Keratinocyte (primary cell): ENCODE data around the gene RIT1.

Experiments used
- CTCF ChIP-seq, 3 experiments: IDR thresholded peaks in 1 of 3; conservative IDR thresholded peaks in 1 of 3; optimal IDR thresholded peaks in 1 of 3; 2 replicates in 2 of 3; 3 replicates in 1 of 3; pipeline versions ENCODE3 to v1.5.1; 2011; ENCODE audit warnings: low read length in 3 of 3, mild to moderate bottlenecking in 3 of 3, moderate library complexity in 2 of 3, control low read depth in 1 of 3, inconsistent platforms in 1 of 3; ENCODE audit not compliant: insufficient read depth in 2 of 3; ENCODE audit errors: extremely low read depth in 1 of 3
- EZH2 ChIP-seq: IDR thresholded peaks from one replicate; pipeline ENCODE4 v1.6.1; 2012; ENCODE audit warnings: inconsistent platforms, mild to moderate bottlenecking, low read length, moderate library complexity

- TF ChIP-seq CTCF (optimal IDR thresholded peaks at IDR 0.05 in 1 of 3, IDR thresholded peaks at IDR 0.05 in 1 of 3, conservative IDR thresholded peaks at IDR 0.05 in 1 of 3; ENCODE audit: extremely low read depth in 1 of 3, insufficient read depth in 2 of 3, low read length in 3 of 3) (no peak), EZH2 (no peak)
Observed at GRCh38 chr1:155913969-155914757, 3.0 kb upstream of the RIT1 start.
